ACC112 (cell line): ENCODE measurements around the gene PRSS50.
"Not testable (repeated sequence)": the region's sequence is repeated elsewhere in the genome, so short reads cannot be mapped to it uniquely, and the experiment has no call there.

Source experiments
- H2AFZ ChIP-seq: fragments of 200-600 bp; sonication (generic); one replicate; pipeline ENCODE4 v1.6.0; 2017; ENCODE audit warnings: antibody characterized with exemption, low read length; ENCODE audit not compliant: unreplicated experiment
- H3K27ac ChIP-seq: fragments of 200-600 bp; sonication (generic); 2 replicates; pipeline ENCODE4 v1.5.1; 2014; ENCODE audit warnings: low read depth, mild to moderate bottlenecking, antibody characterized with exemption, low read length, moderate library complexity
- H3K27me3 ChIP-seq: fragments of 200-600 bp; sonication (generic); 2 replicates; pipeline ENCODE4 v1.6.1; 2014; ENCODE audit warnings: mild to moderate bottlenecking, antibody characterized with exemption, low read length, moderate library complexity, mixed read lengths; ENCODE audit not compliant: insufficient read depth
- H3K36me3 ChIP-seq: fragments of 200-600 bp; sonication (generic); 2 replicates; pipeline ENCODE4 v1.6.1; 2016; ENCODE audit warnings: mild to moderate bottlenecking, antibody characterized with exemption, low read length, moderate library complexity, mixed read lengths; ENCODE audit not compliant: insufficient read depth
- H3K4me1 ChIP-seq: fragments of 200-600 bp; sonication (generic); one replicate; pipeline ENCODE4 v1.6.1; 2016; ENCODE audit warnings: low read length, mixed read lengths; ENCODE audit not compliant: insufficient read depth, unreplicated experiment, control insufficient read depth
- H3K4me3 ChIP-seq: fragments of 200-600 bp; sonication (generic); 2 replicates; pipeline ENCODE4 v1.5.1; 2014; ENCODE audit warnings: mild to moderate bottlenecking, low read depth, low read length
- H3K79me2 ChIP-seq: fragments of 200-600 bp; sonication (generic); one replicate; pipeline ENCODE4 v1.6.0; 2016; ENCODE audit warnings: low read length; ENCODE audit not compliant: control insufficient read depth, unreplicated experiment, insufficient read depth

Gene PRSS50

GRCh38 chr3:46708401-46709156, 9.1 kb downstream of the PRSS50 start:
- Histone ChIP-seq H2AFZ (no peak overlapping the region), H3K79me2 (no peaks in the 10 kb centered on the region), H3K27ac (no peak overlapping the region), H3K36me3 (no peaks in the 10 kb centered on the region), H3K4me1 (peaks cover 8% of the 10 kb centered on the region), H3K4me3 (no peak overlapping the region), H3K27me3 (no peaks in the 10 kb centered on the region)

GRCh38 chr3:46707601-46708011, 10.1 kb downstream of the PRSS50 start:
- Histone ChIP-seq H3K27me3 (no peaks in the 10 kb centered on the region; the same call in 1 of the 2 replicates), H3K36me3 (no peaks in the 10 kb centered on the region), H3K4me3 (no peak overlapping the region), H3K4me1 (peaks cover 8% of the 10 kb centered on the region), H3K27ac (no peak overlapping the region), H3K79me2 (no peaks in the 10 kb centered on the region), H2AFZ (no peak overlapping the region)

- no peak overlapping the region for H2AFZ ChIP-seq
- H3K27ac ChIP-seq, result no peak overlapping the region
- H3K4me1 ChIP-seq, result peaks cover 8% of the 10 kb centered on the region
- peaks cover 2% of the 10 kb centered on the region; the same call in 1 of the 2 replicates for H3K27me3 ChIP-seq
- H3K36me3 ChIP-seq, result no peaks in the 10 kb centered on the region
- H3K4me3 ChIP-seq, result no peak overlapping the region
- H3K79me2 ChIP-seq, result no peaks in the 10 kb centered on the region
Observed at GRCh38 chr3:46706771-46707582, 10.7 kb downstream of the PRSS50 start.

- peaks cover 8% of the 10 kb centered on the region for H3K4me1 ChIP-seq
- no peak overlapping the region for H2AFZ ChIP-seq
- no peaks in the 10 kb centered on the region for H3K36me3 ChIP-seq
Observed at GRCh38 chr3:46705751-46706552, 11.7 kb downstream of the PRSS50 start.

GRCh38 chr3:46705022-46705530, 12.6 kb downstream of the PRSS50 start:
- no peak overlapping the region for H3K4me3 ChIP-seq
- peaks cover 11% of the 10 kb centered on the region for H3K27me3 ChIP-seq
- H3K4me1 ChIP-seq, result peaks cover 12% of the 10 kb centered on the region
- H3K36me3 ChIP-seq, result no peaks in the 10 kb centered on the region
- H3K27ac ChIP-seq, result no peak overlapping the region
- no peak overlapping the region for H2AFZ ChIP-seq
- no peaks in the 10 kb centered on the region for H3K79me2 ChIP-seq

More at GRCh38 chr3:46705751-46706552, 11.7 kb downstream of the PRSS50 start:
- Histone ChIP-seq H3K4me3 (no peak overlapping the region), H3K27me3 (peaks cover 11% of the 10 kb centered on the region), H3K27ac (no peak overlapping the region), H3K79me2 (no peaks in the 10 kb centered on the region)

- not testable (repeated sequence) for H3K27ac ChIP-seq, H3K36me3 ChIP-seq, H3K79me2 ChIP-seq, H2AFZ ChIP-seq, H3K4me3 ChIP-seq
- peaks cover 11% of the 10 kb centered on the region for H3K27me3 ChIP-seq
- H3K4me1 ChIP-seq, result peaks cover 12% of the 10 kb centered on the region
Observed at GRCh38 chr3:46704346-46704745, 13.3 kb downstream of the PRSS50 start.

- no peak overlapping the region for H2AFZ ChIP-seq
- H3K4me3 ChIP-seq, result no peak overlapping the region
- H3K4me1 ChIP-seq, result peaks cover 12% of the 10 kb centered on the region
- no peaks in the 10 kb centered on the region for H3K36me3 ChIP-seq
- H3K79me2 ChIP-seq, result no peaks in the 10 kb centered on the region
- H3K27me3 ChIP-seq, result peaks cover 11% of the 10 kb centered on the region
- no peak overlapping the region for H3K27ac ChIP-seq
Observed at GRCh38 chr3:46703013-46703520, 14.6 kb downstream of the PRSS50 start.

GRCh38 chr3:46702246-46703012, 15.2 kb downstream of the PRSS50 start:
- no peaks in the 10 kb centered on the region for H3K79me2 ChIP-seq
- H3K4me3 ChIP-seq, result no peak overlapping the region
- H3K27me3 ChIP-seq, result peaks cover 11% of the 10 kb centered on the region
- H3K4me1 ChIP-seq, result peaks cover 12% of the 10 kb centered on the region
- no peak overlapping the region for H2AFZ ChIP-seq
- no peak overlapping the region for H3K27ac ChIP-seq
- no peaks in the 10 kb centered on the region for H3K36me3 ChIP-seq

GRCh38 chr3:46701181-46701939, 16.3 kb downstream of the PRSS50 start, which contains the start of gene TMIE:
Gene TMIE, plus strand, starts transcription at chr3:46701392. Its CDS starts 96 bp downstream, at chr3:46701488.
- Histone ChIP-seq H2AFZ (no peak within 1 kb of the TSS), H3K79me2 (no peaks in the 10 kb centered on the region), H3K36me3 (no peaks in the 10 kb centered on the region), H3K27me3 (peaks cover 11% of the 10 kb centered on the region), H3K27ac (no peak within 1 kb of the TSS), H3K4me1 (peaks cover 10% of the 10 kb centered on the region), H3K4me3 (no peak within 1 kb of the TSS)
